AG20443 (cell line): ENCODE data around the gene TNNT3.

ENCODE experiments used
- DNase-seq: peaks from one replicate; pipeline ENCODE4 v3.0.0; 2012; ENCODE audit warnings: low spot score, mixed read lengths

TNNT3 gene

GRCh38 chr11:1958367-1958766 is 38.9 kb downstream of the TNNT3 start:
- DNase-seq = no peak

- DNase-seq = no peak
Measured at GRCh38 chr11:1959786-1960185, 40.3 kb downstream of the TNNT3 start.

- DNase-seq = no peak
Measured at GRCh38 chr11:1963864-1964263, 44.4 kb downstream of the TNNT3 start.

GRCh38 chr11:1964348-1964747 is 44.8 kb downstream of the TNNT3 start:
- DNase-seq = no peak

GRCh38 chr11:1964955-1965354 is 45.5 kb downstream of the TNNT3 start:
- no peak for DNase-seq

GRCh38 chr11:1966531-1966930 is 47.0 kb downstream of the TNNT3 start:
- no peak for DNase-seq

GRCh38 chr11:1967641-1968225 is 48.2 kb downstream of the TNNT3 start:
- no peak for DNase-seq

- DNase-seq = no peak
Measured at GRCh38 chr11:1968454-1969002, 49.0 kb downstream of the TNNT3 start.

GRCh38 chr11:1969035-1969434 is 49.5 kb downstream of the TNNT3 start:
- DNase-seq = no peak

GRCh38 chr11:1969776-1970175 is 50.3 kb downstream of the TNNT3 start:
- DNase-seq = no peak

GRCh38 chr11:1970956-1971355 is 51.5 kb downstream of the TNNT3 start:
- no peak for DNase-seq

GRCh38 chr11:1975185-1975584 is 55.7 kb downstream of the TNNT3 start:
- DNase-seq = no peak

GRCh38 chr11:1978720-1979473 is 59.4 kb downstream of the TNNT3 start:
- DNase-seq = no peak

GRCh38 chr11:1979607-1980006 is 60.1 kb downstream of the TNNT3 start:
- no peak for DNase-seq

GRCh38 chr11:1982873-1983600 is 63.5 kb downstream of the TNNT3 start:
- no peak for DNase-seq

- DNase-seq = no peak
Measured at GRCh38 chr11:1983601-1983961, 64.1 kb downstream of the TNNT3 start.

GRCh38 chr11:1987024-1987423 is 67.5 kb downstream of the TNNT3 start:
- DNase-seq = no peak

GRCh38 chr11:1988174-1988573 is 68.7 kb downstream of the TNNT3 start:
- no peak for DNase-seq
